Adrenal gland (tissue), 12 donors: Measurements from ENCODE around the gene ARRDC3. TPM values are rescaled to one million over a fixed set of nuclear protein-coding genes. Genes with fewer than 3 reads are reported as not detected.

Source experiments
- DNase-seq, 7 donors: peaks; one replicate each; pipeline ENCODE4 v3.0.0-alpha.2; 2019 to 2020
- H3K27ac ChIP-seq, 5 donors: fragments of 200-600 bp; sonication (generic) in 4 of 5; 1 replicate in 3 of 5; 2 replicates in 2 of 5; pipeline versions ENCODE4 v1.5.1 to v1.8.0; 2016 to 2020; ENCODE audit warnings: mild to moderate bottlenecking in 1 of 5
- H3K27me3 ChIP-seq: fragments of 200-600 bp; 2 replicates; pipeline ENCODE4 v1.8.0; 2021
- H3K36me3 ChIP-seq, 2 donors: fragments of 200-600 bp; replicated peaks in 1 of 2; 1 replicate in 1 of 2; 2 replicates in 1 of 2; pipeline versions ENCODE4 v1.5.1 to v1.8.0; 2018 to 2022
- H3K4me1 ChIP-seq, 2 donors: fragments of 200-600 bp; replicated peaks in 1 of 2; 1 replicate in 1 of 2; 2 replicates in 1 of 2; pipeline versions ENCODE4 v1.5.1 to v1.8.0; 2018 to 2021
- H3K4me3 ChIP-seq, 4 donors: fragments of 200-600 bp; sonication (generic) in 3 of 4; one replicate each; pipeline ENCODE4 v1.5.1; 2016 to 2018
- H3K9me3 ChIP-seq, 3 donors: fragments of 200-600 bp; sonication (generic) in 1 of 3; replicated peaks in 1 of 3; 1 replicate in 2 of 3; 2 replicates in 1 of 3; pipeline versions ENCODE4 v1.5.1 to v1.8.0; 2016 to 2021
- POLR2A ChIP-seq, 2 donors: fragments of 450-650 bp; IDR thresholded peaks; one replicate each; pipeline ENCODE4 v1.6.1; 2017; ENCODE audit warnings: antibody characterized with exemption in 2 of 2, mild to moderate bottlenecking in 2 of 2, moderate library complexity in 1 of 2
- WGBS, 4 donors: extraction: QIAGEN DNeasy Blood & Tissue Kit in 2 of 4; methylation state at CpG; one replicate each; pipeline versions ENCODE4 v1.1.5 to v1.1.7; 2013 to 2017; 5-methylcytosine and 5-hydroxymethylcytosine counted together
- intact Hi-C, 2 donors: fragments of 100-400 bp; cut with DNase I; formaldehyde crosslinking; loops; one replicate each; pipeline versions ENCODE4 v1.14.1 to v1.15.0; 2022 to 2023
- polyA plus RNA-seq, 3 donors: library from polyadenylated mRNA; stranded (reverse); fragments of 200-250 nt in 2 of 3; fragments of 350-450 nt in 1 of 3; fragmentation: Illumina TruSeq in 1 of 3; extraction: RNeasy Lipid Tissue Mini Kit (QIAGEN cat#74804) in 1 of 3; gene quantifications; one replicate each; pipeline ENCODE4 v1.2.3, GENCODE V29; 2013 to 2014
- total RNA-seq, 9 donors: library from RNA; depleted of rRNA in 4 of 9; stranded (reverse); fragments of >200 nt in 4 of 9; fragments of 120-200 nt in 1 of 9; fragmentation: NEBNext Ultra II Directional in 1 of 9; extraction: Animal tissue kit (Norgen Biotek cat#: 25700) in 1 of 9; gene quantifications; one replicate each; pipeline versions ENCODE4 v1.1.0 to v1.2.4, GENCODE V29; 2013 to 2023
- TF ChIP-seq, protein P1 (sequence below), 6 experiments: fragments of 450-650 bp in 4 of 6; fragments of 200-600 bp in 2 of 6; sonication (generic) in 1 of 6; IDR thresholded peaks; 1 replicate in 5 of 6; 2 replicates in 1 of 6; pipeline versions ENCODE4 v1.5.1 to v1.8.0; 2016 to 2021; ENCODE audit warnings: antibody characterized with exemption in 6 of 6, mild to moderate bottlenecking in 2 of 6, moderate library complexity in 1 of 6
- donor health status: healthy with polysubstance abuse.
- donor health status: Bipolar disorder and iron deficiency.
- donor health status: DM: yes; HTN: yes; CAD: no.
- donor health status: DM: no; HTN: no; CAD: no.
- donor health status: DM: no; HTN: no; CAD: no.
- donor health status: DM: yes; HTN: yes; CAD: no.

The ARRDC3 gene
- total and polyA plus RNA-seq, 12 donors, result 36.1 to 410 (median 141) TPM

GRCh38 chr5:91361790-91362189 is 21.3 kb downstream of the ARRDC3 start:
- intact Hi-C loops, result no loop called here
- no peak for TF ChIP-seq POLR2A (IDR thresholded peaks at IDR 0.05)
- TF ChIP-seq, protein P1, sequence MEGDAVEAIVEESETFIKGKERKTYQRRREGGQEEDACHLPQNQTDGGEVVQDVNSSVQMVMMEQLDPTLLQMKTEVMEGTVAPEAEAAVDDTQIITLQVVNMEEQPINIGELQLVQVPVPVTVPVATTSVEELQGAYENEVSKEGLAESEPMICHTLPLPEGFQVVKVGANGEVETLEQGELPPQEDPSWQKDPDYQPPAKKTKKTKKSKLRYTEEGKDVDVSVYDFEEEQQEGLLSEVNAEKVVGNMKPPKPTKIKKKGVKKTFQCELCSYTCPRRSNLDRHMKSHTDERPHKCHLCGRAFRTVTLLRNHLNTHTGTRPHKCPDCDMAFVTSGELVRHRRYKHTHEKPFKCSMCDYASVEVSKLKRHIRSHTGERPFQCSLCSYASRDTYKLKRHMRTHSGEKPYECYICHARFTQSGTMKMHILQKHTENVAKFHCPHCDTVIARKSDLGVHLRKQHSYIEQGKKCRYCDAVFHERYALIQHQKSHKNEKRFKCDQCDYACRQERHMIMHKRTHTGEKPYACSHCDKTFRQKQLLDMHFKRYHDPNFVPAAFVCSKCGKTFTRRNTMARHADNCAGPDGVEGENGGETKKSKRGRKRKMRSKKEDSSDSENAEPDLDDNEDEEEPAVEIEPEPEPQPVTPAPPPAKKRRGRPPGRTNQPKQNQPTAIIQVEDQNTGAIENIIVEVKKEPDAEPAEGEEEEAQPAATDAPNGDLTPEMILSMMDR (IDR thresholded peaks at IDR 0.05), result no peak
- no peak overlapping the region for H3K4me3 ChIP-seq
- no peaks in the 10 kb centered on the region for H3K9me3 ChIP-seq
- H3K27me3 ChIP-seq, result no peaks in the 10 kb centered on the region
- whole genome bisulfite sequencing, 4 donors, result 88 to 98% (median 89%) methylated on average over 3 of the region's 3 CpGs
- H3K27ac ChIP-seq, result no peak overlapping the region
- H3K36me3 ChIP-seq, result no peaks in the 10 kb centered on the region
- H3K4me1 ChIP-seq, result no peaks in the 10 kb centered on the region
- DNase-seq, result no peak

GRCh38 chr5:91361055-91361701 is 21.9 kb downstream of the ARRDC3 start:
- H3K9me3 ChIP-seq, result no peaks in the 10 kb centered on the region
- intact Hi-C loops, result no loop called here
- whole genome bisulfite sequencing, 4 donors, result 67 to 73% (median 69%) methylated on average over 6 of the region's 6 CpGs
- H3K36me3 ChIP-seq, result no peaks in the 10 kb centered on the region
- no peak overlapping the region for H3K4me3 ChIP-seq
- DNase-seq, result no peak
- H3K4me1 ChIP-seq, result no peaks in the 10 kb centered on the region
- TF ChIP-seq POLR2A (IDR thresholded peaks at IDR 0.05), result no peak
- TF ChIP-seq, protein P1 (IDR thresholded peaks at IDR 0.05), result no peak
- no peaks in the 10 kb centered on the region for H3K27me3 ChIP-seq
- H3K27ac ChIP-seq, result no peak overlapping the region

DNA sequence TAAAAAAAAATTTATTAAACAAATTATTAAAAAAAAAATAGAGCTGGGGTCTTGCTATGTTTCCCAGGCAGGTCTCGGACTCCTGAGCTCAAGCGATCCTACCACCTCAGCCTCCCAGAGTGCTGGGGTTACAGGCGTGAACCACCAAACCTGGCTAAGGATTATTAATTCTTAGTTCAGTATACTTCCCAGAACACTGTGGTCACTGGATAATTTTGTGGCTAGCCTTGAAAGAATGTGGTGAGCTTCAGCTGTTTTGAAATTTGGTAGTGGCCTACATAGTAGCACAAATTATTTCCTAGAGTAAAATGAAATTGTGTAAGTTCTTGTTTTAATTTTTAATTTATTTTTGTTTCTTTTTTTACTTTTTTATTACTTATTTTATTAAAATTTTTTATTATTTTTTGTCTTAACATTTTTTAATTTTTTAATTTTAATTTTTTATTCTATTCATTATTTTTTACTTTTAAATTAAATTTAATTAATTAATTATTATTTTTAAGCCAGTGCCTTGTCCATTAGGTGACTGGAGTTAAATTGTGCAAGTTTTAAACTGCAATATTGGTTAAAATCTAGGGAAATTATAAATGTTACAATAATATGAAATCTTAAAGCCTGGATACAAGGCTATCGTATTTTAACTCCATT is 23.0 kb downstream of the ARRDC3 start:
- no peak for TF ChIP-seq POLR2A (IDR thresholded peaks at IDR 0.05)
- TF ChIP-seq, protein P1 (IDR thresholded peaks at IDR 0.05), result no peak
- intact Hi-C loops, result no loop called here
- Histone ChIP-seq H3K4me3 (no peak overlapping the region), H3K36me3 (no peaks in the 10 kb centered on the region), H3K9me3 (no peaks in the 10 kb centered on the region), H3K27me3 (no peaks in the 10 kb centered on the region), H3K4me1 (no peaks in the 10 kb centered on the region), H3K27ac (no peak overlapping the region)
- 93 to 97% (median 95%) methylated on average over 4 of the region's 4 CpGs for WGBS, 4 donors
- DNase-seq, result no peak

- H3K27ac ChIP-seq, result no peak overlapping the region
- H3K9me3 ChIP-seq, result no peaks in the 10 kb centered on the region
- no peak for TF ChIP-seq POLR2A (IDR thresholded peaks at IDR 0.05)
- TF ChIP-seq, protein P1 (IDR thresholded peaks at IDR 0.05), result no peak
- H3K27me3 ChIP-seq, result no peaks in the 10 kb centered on the region
- no peak overlapping the region for H3K4me3 ChIP-seq
- 40 to 45% (median 42%) methylated on average over 2 of the region's 2 CpGs for WGBS, 4 donors
- no peaks in the 10 kb centered on the region for H3K4me1 ChIP-seq
- H3K36me3 ChIP-seq, result no peaks in the 10 kb centered on the region
- DNase-seq, result no peak
- intact Hi-C loops, result no loop called here
Measured at GRCh38 chr5:91357806-91358205, 25.3 kb downstream of the ARRDC3 start.
